GM19023 (cell line): Measurements from ENCODE around the gene LPIN1.

Experiments used
- ATAC-seq: cut with Tn5 transposase; IDR thresholded peaks from one replicate; pipeline ENCODE4 v1.9.1; 2021; ENCODE audit warnings: mild to moderate bottlenecking, moderate library complexity; ENCODE audit not compliant: unreplicated experiment

The LPIN1 gene

DNA sequence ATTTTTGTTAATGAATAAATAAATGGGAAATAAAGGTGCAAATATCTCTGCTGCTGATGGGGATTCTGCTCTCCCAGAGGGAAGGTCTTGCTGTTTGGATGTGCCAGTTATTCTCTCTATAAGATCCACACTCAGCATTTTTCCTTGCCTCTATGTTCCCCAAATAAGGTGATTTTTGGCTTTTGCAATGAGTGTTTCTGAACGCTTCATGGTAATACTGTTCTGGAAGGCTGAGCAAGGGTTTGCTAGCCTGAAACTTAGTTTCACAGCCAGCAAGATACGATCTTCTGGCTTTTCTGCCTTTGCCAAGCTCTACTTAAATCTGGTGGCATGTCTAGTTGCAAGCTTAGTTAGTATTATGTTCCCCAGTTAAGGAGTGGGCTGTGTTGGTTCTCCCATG is 114.6 kb downstream of the LPIN1 start:
- ATAC-seq, result no peak

DNA sequence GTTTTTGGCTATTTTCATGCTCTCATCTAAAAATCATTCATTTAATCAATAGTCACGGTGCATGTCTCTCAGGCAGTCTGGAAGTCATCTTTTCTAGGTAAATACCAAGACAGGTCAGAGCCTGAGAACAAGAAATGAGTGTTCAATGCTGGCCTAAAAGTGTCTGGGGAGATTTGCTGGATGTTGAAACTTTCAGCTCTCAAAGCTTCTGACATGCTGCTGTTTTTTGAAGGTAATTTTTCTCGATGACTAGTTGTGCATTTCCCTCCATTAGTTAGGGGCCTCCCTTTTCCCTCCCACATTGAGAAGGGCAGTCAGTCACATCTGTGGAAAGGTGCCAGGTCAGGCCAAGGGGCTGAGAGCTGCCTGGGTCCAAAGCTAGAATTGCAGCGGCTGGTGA is 115.6 kb downstream of the LPIN1 start:
- ATAC-seq, result no peak

DNA sequence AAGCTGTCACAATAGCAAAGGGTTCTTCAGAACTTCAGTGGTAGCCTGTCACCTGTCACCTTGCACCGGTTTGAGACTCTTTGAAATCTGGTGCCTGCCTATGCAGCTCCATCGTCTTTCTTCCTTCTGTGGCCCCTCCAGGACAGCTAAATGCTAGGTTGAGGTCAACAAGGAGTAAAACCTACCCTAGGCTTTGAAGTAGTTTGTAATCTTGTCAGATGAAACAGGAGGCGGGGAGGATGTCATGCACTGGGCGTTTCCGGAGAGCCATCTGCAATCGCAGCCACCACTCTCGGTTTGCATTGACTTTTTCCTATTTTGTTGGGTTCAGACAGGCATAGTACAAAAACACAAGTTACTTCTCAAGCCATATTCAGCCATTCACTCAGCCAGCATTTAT is 116.7 kb downstream of the LPIN1 start:
- no peak for ATAC-seq

DNA sequence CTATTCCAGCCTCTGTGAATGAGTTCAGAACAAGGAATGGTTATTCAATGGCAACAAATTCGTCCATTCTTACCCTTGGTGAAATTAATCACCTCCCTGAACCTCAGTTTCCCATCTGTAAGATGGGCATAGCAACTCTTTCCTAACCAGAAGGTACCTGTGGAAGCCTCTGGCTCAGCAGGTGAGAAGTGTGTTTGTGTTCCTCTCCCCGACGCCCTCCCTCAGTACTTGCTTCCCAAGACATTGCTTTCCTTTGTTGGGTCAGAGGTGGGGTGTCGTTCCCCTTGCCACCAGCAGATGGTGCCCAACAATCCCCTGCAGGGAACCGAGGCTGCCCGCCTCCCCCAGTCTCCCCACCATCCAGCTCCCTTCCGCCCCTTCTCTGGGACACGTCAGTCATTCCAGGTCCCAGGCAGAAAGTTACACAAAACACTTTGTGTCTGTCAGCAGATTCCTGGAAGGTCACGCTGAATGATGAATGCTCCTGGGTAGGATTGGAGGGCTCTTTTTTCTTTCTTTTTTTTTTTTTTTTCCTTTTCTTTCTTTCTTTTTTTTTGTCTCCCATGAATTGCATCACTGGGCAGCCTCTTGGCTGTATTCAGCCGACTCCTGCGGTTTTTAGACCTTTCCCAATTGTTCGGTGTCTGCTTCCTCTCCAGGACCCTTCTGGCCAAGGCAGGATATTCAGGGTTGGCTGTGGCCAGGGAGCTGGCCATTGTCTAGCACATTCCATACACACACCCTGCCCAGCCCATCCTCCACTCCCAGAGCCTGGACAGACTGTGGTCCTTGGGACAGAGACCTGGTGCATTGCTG is 117.3 kb downstream of the LPIN1 start:
- peak; percentile 52 for ATAC-seq

DNA sequence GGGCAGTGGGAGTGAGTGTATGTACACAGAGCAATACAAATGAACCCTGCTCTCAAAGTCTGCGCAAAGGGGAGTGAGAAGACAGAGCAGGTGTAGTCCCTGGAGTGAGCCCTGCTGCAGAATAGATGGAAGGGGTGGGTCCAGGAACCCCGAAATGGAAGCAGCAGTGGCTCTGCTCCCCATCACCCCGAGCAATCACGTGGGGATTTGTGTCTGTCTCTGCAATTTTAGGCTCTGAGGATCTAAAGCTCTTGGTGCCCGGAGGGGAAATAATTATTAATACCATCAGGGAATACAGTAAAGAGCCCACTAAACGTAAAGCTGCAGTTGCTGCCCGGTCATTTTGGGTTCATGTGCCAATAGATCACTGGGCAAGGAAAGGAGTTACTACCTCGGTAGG is 118.3 kb downstream of the LPIN1 start:
- ATAC-seq, result no peak

DNA sequence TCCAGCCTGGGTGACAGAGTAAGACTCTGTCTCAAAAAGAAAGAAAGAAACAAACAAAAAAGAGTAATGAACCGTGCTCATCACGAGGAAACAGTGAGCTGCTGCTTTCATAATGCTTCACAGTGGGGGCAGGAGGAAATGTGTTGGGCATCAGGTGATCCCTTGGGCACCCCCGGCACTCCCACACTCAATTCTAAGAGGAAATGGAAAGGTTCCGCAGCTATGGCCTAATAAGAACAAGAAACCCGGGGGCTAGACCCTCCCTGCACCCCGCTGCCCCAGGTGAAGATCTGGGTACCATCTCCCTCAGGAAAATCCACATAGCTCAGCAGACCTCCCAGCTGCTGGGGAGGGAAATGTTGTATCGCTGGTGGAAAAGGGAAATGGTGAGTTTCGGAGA is 118.9 kb downstream of the LPIN1 start:
- ATAC-seq, result no peak

DNA sequence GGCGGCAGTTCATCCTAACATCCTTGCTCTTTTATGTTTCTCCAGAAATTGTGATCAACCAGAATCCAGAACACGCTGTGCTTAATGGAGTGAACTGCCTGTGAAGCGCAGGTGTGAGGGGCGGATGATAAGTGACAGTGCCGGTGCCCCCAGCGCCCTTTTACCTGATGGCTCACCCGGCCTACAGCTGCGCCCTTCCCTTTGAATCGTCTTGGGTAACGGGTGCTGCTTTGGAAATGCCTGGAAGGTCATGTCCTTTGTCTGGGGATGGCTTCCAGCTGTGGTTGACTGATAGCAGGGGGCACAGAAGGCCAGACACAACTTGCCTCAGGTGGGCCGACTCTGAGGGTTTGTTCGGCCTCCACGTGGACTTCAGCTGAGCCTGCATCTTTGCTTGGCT is 119.4 kb downstream of the LPIN1 start:
- no peak for ATAC-seq

DNA sequence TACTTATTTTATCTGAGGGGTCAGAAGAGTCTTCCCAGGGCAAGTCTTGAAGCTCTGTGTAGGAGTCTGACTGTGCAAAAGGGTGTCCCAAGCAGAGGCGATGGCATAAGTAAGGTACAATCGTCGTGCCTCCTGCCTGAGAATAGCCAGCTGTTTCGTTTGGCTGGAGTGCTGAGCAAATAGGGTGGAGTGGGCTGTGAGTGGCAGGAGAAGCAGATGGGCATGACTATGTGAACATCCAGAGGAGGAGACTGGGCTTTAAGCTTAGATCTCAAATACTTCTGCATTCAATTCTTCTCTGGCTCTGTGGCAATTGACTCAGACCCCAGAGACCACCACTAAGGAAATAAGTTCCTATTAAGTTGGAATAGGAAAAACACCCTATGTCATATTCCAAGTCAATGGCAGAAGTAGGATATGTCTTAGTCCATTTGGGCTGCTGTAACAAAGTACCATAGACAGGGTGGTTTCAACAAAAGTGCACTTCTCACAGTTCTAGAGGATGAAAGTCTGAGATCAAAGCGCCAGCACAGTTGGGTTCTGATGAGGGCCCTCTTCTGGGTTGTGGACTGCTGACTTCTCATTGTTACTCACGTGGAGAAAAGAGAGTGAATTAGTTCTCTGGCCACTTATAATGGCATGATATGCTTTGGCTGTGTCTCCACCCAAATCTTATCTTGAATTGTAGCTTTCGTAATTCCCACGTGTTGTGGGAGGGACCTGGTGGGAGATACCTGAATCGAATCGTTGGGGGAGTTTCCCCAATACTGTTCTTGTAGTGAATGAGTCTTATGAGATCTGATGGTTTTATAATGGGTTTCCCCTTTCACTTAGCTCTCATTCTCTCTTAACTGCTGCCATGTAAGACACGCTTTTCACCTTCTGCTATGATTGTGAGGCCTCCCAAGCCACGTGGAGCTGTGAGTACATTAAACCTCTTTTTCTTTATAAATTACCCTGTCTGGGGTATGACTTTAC is 120.2 kb downstream of the LPIN1 start:
- ATAC-seq, result no peak

DNA sequence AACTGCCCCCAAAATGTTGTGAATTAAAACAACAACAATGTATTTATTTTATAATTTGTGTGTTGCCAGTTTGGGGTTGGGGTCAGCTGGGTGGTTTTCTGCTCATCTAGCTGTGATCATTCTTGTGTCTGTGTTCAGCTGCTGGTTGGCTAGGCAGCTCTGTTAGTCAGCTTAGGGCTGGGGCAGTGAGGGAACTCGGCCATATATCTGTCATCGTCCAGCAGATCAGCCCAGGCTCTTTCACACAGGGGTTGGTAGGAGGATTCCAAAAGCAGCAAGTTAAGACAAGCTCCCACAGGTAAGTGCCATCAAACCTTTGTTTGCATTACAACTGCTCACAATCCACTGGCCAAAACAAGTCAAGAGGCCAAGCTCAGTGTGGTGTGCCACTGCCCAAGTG is 121.5 kb downstream of the LPIN1 start:
- ATAC-seq, result no peak

DNA sequence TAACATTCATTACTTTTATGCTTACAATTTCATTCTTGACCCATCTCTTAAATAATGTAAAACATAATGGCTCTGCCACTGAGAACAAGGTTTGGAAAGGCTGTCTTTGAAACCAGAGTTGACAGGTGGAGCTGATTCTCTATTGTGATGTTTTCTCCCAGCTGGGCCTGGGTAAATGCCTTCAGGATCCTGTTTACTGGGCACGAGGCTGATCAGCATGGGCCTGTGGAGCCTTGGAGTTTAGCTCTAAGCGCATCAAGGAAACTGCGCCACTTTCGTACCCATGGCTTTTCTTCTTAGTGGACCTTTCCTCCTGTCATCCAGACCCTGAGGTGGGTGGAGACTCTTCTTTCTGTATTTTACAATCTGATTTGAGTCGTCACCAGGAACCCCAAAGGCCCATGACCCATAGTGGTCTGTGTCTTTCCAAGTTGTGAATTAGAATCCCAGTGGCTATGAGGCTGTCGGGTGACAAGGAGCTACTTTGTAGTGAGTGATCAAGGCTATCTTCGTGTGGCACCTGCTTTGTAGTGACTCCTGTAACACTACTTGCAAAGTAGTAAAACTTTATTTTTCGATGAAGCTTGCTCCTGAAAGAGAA is 123.1 kb downstream of the LPIN1 start:
- no peak for ATAC-seq

DNA sequence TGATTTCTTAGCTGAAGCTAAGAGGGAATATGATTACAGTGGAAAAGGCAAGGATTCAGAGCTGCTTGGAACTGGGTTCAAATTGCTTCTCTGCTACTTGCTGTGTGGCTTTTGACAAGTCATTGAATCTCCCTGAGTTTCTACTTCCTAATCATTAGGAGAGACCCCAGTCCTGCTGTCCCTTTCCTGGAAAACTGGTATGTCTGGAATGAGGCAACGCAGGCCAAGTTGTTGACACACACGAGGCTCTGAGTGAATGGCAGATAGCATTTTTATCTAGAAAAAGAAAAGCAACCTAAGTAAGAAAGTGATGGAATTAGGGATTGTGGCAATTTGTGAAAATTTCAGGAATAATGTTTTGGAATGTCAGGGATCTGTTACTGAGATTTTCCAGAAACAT is 123.6 kb downstream of the LPIN1 start:
- no peak for ATAC-seq

DNA sequence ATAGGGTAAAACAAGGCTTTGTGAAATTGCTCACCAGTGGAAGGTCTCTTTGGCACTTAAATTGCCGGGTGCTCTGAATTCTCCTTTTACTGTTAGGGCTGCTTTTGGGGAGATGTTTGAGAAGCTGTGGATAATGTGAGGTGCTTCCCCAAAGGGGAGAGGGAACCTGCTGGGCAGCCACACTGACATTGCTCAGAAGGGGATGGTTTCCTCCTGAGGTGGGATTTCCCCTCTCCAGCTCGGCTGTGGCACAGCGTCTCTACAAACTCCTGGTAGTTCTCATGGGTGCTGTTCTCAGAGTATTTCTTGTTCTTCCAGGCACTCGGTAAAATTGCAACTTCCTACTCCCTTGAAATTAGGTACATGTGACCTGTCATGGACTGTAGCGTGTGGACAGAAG is 124.2 kb downstream of the LPIN1 start:
- ATAC-seq, result no peak

DNA sequence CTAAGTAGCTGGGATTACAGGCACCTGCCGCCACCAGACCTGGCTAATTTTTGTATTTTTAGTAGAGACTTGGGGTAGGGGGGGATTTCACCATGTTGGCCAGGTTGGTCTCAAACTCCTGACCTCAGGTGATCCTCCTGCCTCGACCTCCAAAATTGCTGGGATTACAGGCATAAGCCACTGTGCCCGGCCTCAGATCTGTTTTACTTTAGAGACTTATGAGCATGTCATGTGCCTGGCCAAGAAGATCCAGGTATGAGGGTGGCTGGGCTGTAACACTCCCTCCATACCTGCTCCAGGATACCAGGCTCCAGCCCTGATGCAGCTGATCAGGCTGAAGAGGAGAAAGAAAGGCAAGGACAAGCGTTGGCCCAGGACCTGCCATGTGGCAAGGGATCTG is 125.0 kb downstream of the LPIN1 start:
- no peak for ATAC-seq

DNA sequence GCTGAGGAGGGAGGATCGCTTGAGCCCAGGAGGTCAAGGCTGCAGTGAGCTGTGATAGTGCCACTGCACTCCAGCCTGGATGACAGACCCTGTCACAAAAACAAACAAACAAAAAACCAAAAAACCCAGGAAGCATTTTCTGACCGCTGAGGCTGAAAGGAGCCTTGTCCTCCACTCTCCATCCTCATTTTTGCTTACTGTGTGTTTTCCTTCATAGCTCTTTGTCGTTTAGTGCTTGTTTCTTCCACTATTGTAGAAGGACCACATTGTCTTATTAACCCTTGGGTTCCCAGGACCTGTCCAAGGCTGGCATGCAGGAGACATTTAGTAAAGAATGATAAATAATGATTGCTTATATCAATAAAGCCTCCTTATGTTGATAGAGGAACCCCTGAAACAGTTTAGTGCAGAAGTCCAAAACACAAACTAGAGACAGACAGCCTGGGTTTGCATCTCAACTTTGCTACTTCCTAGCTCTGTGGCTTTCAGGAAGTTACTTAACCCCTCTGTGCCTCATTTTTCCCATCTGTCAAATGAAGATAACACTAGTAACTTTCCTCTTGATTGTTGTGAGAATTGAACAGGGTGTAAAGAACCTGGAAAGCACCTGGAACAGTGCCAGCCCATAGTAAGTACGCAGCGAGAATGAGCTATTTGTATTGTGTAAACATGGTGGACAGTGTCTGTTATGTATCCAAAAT is 126.0 kb downstream of the LPIN1 start:
- ATAC-seq, result no peak

DNA sequence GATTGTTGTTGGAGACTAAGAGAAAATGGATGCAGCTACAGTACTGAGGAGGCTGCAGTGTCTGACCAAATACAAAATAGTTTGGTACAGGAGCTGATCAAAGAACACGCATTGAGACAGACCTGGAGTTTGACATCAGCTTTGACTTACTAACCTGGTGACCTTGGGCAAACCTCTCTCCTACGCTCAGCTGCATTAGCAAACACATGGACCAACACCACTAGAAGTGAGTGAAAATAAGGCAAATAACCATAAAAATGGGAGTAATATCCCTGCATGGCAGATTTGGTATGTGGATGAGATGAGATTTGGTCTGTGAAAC is 126.5 kb downstream of the LPIN1 start:
- ATAC-seq, result no peak

DNA sequence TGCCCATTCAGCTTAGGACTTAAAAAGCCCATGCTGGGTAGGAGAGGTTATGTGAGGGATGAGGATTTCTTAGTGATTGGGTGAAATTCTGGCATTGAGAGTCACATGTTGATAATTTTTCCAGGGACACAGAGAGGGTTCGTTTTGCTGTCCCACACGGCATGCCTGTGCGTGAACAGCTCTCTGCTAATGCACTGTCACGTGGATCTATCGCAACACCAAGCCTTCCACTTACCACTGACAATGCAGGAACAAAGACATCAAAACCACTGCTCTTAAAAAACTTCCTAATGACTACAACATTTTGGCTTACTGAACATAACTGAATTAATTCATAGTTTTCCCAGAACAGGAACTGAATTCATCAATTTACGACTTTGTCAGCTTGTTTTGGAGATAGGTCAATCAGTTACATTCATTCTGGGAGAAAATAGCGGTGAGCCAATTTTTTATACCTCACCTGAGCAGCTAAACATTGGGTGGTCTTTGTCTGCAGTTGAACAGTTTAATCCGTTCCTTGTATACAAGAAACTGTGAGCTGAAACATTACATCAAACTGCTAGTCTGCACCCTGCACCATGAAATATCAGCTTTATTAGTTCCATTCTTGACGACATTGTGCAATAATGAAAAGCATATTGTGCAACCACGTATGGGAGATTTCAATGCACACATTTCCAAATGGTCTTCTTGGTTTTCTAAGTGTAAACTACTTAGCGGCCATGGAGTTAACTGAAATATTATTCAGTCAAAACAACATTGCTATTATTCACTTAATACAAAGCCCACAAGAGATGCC is 127.1 kb downstream of the LPIN1 start:
- ATAC-seq, result no peak

DNA sequence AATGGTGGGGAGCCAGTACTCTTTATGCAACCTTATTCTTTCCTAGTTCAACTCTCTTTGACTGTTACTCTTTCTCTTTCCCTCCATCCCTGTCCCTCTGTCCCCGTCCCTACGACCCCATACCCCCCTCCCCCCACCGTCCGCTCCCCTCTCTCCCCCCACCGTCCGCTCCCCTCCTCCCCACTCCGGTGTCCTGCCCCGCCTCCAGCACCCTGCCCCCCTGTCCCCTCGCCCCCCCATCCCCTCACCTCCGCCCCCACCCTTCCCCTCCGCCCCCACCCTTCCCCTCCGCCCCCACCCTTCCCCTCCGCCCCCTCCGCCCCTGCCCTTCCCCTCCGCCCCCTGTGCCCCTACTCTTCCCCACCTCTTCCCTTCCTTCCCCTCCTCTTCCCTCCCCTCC is 128.4 kb downstream of the LPIN1 start:
- ATAC-seq, result no peak

DNA sequence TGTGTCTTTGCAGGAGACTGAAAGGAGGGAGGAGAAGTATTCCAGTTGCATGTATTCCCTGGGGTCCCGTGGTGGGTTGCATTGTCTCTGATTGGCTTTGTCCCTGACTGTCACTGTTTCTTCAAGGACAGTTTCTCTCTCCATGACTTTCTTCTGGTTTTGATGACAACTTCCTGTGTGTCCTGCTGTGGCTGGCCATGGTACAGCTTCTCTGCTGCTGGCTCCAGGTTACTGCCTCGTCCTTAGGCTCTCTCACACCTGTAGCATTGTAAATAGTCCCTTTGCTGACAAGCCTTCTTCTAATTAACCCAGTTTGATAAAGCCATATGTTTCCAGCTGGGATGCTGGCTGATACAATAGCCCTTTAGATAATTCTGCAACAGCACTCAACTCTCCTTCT is 129.0 kb downstream of the LPIN1 start:
- no peak for ATAC-seq

DNA sequence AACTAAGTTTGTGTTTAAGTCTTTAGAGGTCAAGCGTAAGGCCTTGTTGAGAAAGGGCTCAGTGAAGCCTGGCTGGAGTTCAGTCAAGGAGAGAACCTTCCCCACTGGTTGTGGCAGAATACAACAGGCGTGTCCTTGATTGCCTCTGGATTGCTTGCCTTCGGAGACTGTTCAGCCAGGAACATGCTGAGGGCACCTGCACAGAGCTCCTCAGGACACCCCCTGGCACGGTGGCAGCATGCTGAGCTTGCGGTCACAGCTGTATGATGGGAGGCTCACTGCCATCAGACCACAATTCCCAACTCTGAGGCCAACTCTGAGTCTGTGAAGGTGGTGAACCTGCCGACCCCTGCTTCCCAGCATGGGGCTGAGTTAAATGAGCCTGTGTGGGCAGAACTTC is 130.0 kb downstream of the LPIN1 start:
- ATAC-seq, result no peak

DNA sequence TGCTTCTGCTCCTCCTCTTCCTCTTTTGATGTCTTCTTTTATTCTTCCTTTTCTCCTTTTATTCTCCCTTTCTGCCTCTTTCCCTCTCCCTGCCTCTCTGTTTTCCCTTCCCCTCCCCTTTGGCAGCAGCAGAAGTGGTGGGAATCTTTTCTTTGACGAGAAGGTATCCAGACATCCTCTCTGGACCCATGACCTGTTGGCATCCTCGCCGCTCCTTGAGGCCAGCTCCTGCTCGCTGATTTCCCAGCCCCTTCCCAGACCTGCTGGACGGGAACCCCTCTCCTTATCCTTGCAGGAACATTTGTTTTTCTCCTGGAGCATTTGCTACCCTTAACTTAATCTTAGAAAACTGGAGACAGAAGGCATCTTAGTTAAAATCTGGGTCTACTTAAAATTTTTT is 130.5 kb downstream of the LPIN1 start:
- no peak for ATAC-seq
